GM12864 (cell line): Measurements from ENCODE around the gene GUCA2B.

Source experiments
- DNase-seq: peaks from one replicate; pipeline ENCODE4 v3.0.0-alpha.2; 2011; ENCODE audit warnings: low read depth
- H3K4me3 ChIP-seq: 2 replicates; pipeline ENCODE4 v1.5.1; 2011; ENCODE audit warnings: mild to moderate bottlenecking, low read depth, low read length, control low read depth
- TF ChIP-seq, protein P1 (sequence below): IDR thresholded peaks from 2 replicates; pipeline ENCODE4 v1.5.1; 2011; ENCODE audit warnings: low read depth, mild to moderate bottlenecking, moderate library complexity, low read length, control low read depth, inconsistent platforms; ENCODE audit errors: missing control alignments

GUCA2B gene

DNA sequence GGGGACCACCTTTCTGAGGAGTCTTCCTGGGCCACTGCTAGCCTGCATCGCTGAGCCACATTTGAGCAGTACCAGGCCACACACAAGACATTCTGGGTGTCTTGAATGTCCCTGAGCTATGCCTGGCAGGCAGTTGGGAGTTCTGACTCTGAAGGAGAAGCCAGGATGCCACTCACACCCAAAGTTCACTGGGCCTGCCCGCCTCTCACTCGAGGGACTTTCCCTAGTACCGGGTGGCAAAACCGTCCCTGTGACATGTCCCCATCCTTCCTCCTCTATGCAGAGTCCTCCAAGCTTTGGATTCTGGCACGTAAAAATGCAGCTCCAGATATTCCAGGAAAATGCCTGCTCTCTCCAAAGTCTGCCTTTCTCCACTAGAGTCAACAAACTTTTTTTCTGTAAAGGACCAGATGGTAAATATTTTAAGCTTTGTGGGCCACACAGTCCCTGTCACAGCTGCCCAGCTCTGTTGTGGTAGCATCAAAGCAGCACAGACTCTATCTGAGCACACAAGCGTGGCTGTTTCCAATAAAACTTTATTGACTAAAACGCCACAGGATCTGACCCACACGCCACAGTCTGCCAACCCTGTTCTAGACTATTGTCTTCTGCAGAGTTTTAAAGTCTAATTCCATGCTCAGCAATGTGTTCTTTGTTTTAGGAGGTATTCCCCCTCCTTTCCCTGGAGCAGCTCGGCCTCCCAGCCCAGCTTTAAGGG, 19.2 kb upstream of the GUCA2B start:
- no peak overlapping the region for H3K4me3 ChIP-seq
- TF ChIP-seq, protein P1, sequence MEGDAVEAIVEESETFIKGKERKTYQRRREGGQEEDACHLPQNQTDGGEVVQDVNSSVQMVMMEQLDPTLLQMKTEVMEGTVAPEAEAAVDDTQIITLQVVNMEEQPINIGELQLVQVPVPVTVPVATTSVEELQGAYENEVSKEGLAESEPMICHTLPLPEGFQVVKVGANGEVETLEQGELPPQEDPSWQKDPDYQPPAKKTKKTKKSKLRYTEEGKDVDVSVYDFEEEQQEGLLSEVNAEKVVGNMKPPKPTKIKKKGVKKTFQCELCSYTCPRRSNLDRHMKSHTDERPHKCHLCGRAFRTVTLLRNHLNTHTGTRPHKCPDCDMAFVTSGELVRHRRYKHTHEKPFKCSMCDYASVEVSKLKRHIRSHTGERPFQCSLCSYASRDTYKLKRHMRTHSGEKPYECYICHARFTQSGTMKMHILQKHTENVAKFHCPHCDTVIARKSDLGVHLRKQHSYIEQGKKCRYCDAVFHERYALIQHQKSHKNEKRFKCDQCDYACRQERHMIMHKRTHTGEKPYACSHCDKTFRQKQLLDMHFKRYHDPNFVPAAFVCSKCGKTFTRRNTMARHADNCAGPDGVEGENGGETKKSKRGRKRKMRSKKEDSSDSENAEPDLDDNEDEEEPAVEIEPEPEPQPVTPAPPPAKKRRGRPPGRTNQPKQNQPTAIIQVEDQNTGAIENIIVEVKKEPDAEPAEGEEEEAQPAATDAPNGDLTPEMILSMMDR: no peak
- no peak for DNase-seq

GRCh38 chr1:42135426-42135825, 17.8 kb upstream of the GUCA2B start:
- no peak for DNase-seq
- TF ChIP-seq, protein P1: no peak
- no peak overlapping the region for H3K4me3 ChIP-seq

- H3K4me3 ChIP-seq: no peak overlapping the region
- TF ChIP-seq, protein P1: no peak
- DNase-seq: no peak
These were observed 16.7 kb upstream of the GUCA2B start for GRCh38 chr1:42136466-42136865.

- no peak overlapping the region for H3K4me3 ChIP-seq
- TF ChIP-seq, protein P1: no peak
- DNase-seq: no peak
These were observed 15.4 kb upstream of the GUCA2B start for GRCh38 chr1:42137766-42138165.

DNA sequence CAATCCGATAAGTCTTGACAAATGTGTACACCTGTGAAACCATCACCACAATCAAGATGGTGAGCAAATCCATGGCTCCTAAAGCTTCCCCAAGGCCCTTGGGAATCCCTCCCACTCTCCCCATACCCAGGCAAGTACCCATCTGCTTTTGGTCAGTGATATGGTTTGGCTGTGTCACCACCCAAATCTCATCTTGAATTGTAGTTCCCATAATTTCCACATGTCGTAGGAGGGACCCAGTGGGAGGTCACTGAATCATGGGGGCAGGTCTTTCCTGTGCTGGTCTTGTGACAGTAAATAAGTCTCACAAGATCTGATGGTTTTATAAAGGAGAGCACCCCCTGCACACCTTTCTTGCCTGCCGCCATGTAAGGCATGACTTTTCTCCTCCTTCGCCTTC, 14.6 kb upstream of the GUCA2B start:
- H3K4me3 ChIP-seq: no peak overlapping the region
- TF ChIP-seq, protein P1: no peak
- DNase-seq: no peak

GRCh38 chr1:42139444-42139843, 13.8 kb upstream of the GUCA2B start:
- no peak overlapping the region for H3K4me3 ChIP-seq
- no peak for DNase-seq
- TF ChIP-seq, protein P1: no peak

GRCh38 chr1:42140191-42140590, 13.0 kb upstream of the GUCA2B start:
- DNase-seq: no peak
- no peak overlapping the region for H3K4me3 ChIP-seq
- TF ChIP-seq, protein P1: no peak
